Astrocyte (in vitro differentiated cells and primary cell): Measurements from ENCODE around the gene INPP5A. TPM values are rescaled to one million over a fixed set of nuclear protein-coding genes. Genes with fewer than 3 reads are reported as not detected.

ENCODE experiments used
- DNase-seq: peaks from one replicate; pipeline ENCODE4 v3.0.0-alpha.2; 2010; ENCODE audit warnings: low read depth
- FAIRE-seq: peaks from 2 replicates; lab custom pipeline; 2011; peaks lifted over from hg19 to GRCh38; lab: Jason Lieb, UNC
- H2AFZ ChIP-seq: 2 replicates; pipeline ENCODE4 v1.6.0; 2012; ENCODE audit warnings: low read depth, low read length, inconsistent platforms
- H3K27ac ChIP-seq: 2 replicates; pipeline ENCODE4 v1.5.1; 2011; ENCODE audit warnings: low read depth, low read length, inconsistent platforms
- H3K27me3 ChIP-seq: 2 replicates; pipeline ENCODE4 v1.6.0; 2011; ENCODE audit warnings: low read length, inconsistent platforms; ENCODE audit not compliant: insufficient read depth
- H3K36me3 ChIP-seq: 2 replicates; pipeline ENCODE4 v1.5.1; 2011; ENCODE audit warnings: low read length, inconsistent platforms; ENCODE audit not compliant: insufficient read depth
- H3K4me1 ChIP-seq: 2 replicates; pipeline ENCODE4 v1.5.1; 2011; ENCODE audit warnings: low read length, inconsistent platforms; ENCODE audit not compliant: insufficient read depth
- H3K4me2 ChIP-seq: 2 replicates; pipeline ENCODE4 v1.6.0; 2012; ENCODE audit warnings: low read length, inconsistent platforms
- H3K4me3 ChIP-seq: 2 replicates; pipeline ENCODE4 v1.5.1; 2011; ENCODE audit warnings: low read depth, mild to moderate bottlenecking, low read length, inconsistent platforms; ENCODE audit not compliant: insufficient read depth
- H3K79me2 ChIP-seq: 2 replicates; pipeline ENCODE4 v1.6.0; 2012; ENCODE audit warnings: mild to moderate bottlenecking, low read length, inconsistent platforms; ENCODE audit not compliant: insufficient read depth
- H3K9ac ChIP-seq: 2 replicates; pipeline ENCODE4 v1.6.0; 2012; ENCODE audit warnings: mild to moderate bottlenecking, low read length, inconsistent platforms
- H3K9me3 ChIP-seq: 2 replicates; pipeline ENCODE4 v1.5.1; 2012; ENCODE audit warnings: low read depth, mild to moderate bottlenecking, low read length, inconsistent platforms; ENCODE audit not compliant: insufficient read depth
- H4K20me1 ChIP-seq: 2 replicates; pipeline ENCODE4 v1.6.0; 2012; ENCODE audit warnings: low read length, inconsistent platforms; ENCODE audit not compliant: insufficient read depth
- H3K27ac Mint-ChIP-seq: one replicate; pipeline ENCODE4 v1.8.0; 2021; ENCODE audit warnings: mild to moderate bottlenecking, mixed read lengths; ENCODE audit not compliant: unreplicated experiment
- H3K27me3 Mint-ChIP-seq: one replicate; pipeline ENCODE4 v1.8.0; 2021; ENCODE audit warnings: low read depth, mixed read lengths; ENCODE audit not compliant: unreplicated experiment
- H3K36me3 Mint-ChIP-seq: one replicate; pipeline ENCODE4 v1.8.0; 2021; ENCODE audit warnings: low read depth, mixed read lengths; ENCODE audit not compliant: unreplicated experiment
- H3K4me1 Mint-ChIP-seq: one replicate; pipeline ENCODE4 v1.8.0; 2021; ENCODE audit warnings: low read depth, mixed read lengths; ENCODE audit not compliant: unreplicated experiment
- H3K4me3 Mint-ChIP-seq: one replicate; pipeline ENCODE4 v1.8.0; 2021; ENCODE audit warnings: mild to moderate bottlenecking, moderate library complexity, mixed read lengths; ENCODE audit not compliant: unreplicated experiment
- H3K9me3 Mint-ChIP-seq: one replicate; pipeline ENCODE4 v1.8.0; 2021; ENCODE audit warnings: mild to moderate bottlenecking, mixed read lengths; ENCODE audit not compliant: unreplicated experiment
- CTCF ChIP-seq: IDR thresholded peaks from 2 replicates; pipeline ENCODE4 v1.5.1; 2011; ENCODE audit warnings: low read depth, mild to moderate bottlenecking, inconsistent platforms, low read length, moderate library complexity; ENCODE audit not compliant: insufficient read depth
- EZH2 ChIP-seq: IDR thresholded peaks from 2 replicates; pipeline ENCODE4 v1.6.1; 2012; ENCODE audit warnings: mild to moderate bottlenecking, low read length, inconsistent platforms; ENCODE audit not compliant: insufficient read depth
- total RNA-seq: library from RNA; stranded (reverse); gene quantifications from 2 replicates; pipeline ENCODE4 v1.2.1, GENCODE V29; 2021

INPP5A gene
- total RNA-seq, 1 donor from 2014 or later: 39.1 TPM

DNA sequence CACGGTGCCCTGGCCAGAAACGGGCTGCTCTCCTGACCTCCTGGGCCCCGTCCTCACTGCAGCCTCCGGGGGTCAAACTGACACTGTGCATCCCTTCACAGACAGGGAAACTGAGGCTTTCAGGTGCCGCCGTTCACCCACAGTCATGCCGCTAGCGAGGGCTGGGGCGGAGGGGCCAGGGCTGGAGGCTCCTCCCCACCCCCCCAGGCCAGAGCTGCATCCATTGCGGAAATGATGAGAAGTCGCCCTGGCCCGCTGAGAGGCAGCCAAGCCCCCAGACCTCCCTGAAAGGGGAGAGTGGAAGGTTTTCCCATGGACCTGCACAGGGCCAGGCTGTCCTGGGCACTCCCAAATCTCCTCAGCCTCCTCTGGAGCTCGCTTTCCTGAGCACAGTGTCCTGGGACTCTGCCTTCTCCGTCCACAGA, 16.5 kb upstream of the INPP5A start:
- no peak overlapping the region for H3K4me3 Mint-ChIP-seq
- no peak overlapping the region for H3K27ac Mint-ChIP-seq
- DNase-seq (no peak), FAIRE-seq (no peak)
- peaks cover 2% of the 10 kb centered on the region for H3K36me3 Mint-ChIP-seq
- H4K20me1 ChIP-seq: no peaks in the 10 kb centered on the region
- no peak overlapping the region for H3K27ac ChIP-seq
- no peak overlapping the region for H3K4me3 ChIP-seq
- H3K9me3 Mint-ChIP-seq: peaks cover 2% of the 10 kb centered on the region
- H3K36me3 ChIP-seq: no peaks in the 10 kb centered on the region
- H3K79me2 ChIP-seq: no peaks in the 10 kb centered on the region
- no peak overlapping the region for H3K9ac ChIP-seq
- H3K27me3 Mint-ChIP-seq: peaks cover 42% of the 10 kb centered on the region
- H3K9me3 ChIP-seq: no peaks in the 10 kb centered on the region
- H3K27me3 ChIP-seq: no peaks in the 10 kb centered on the region
- H2AFZ ChIP-seq: no peak overlapping the region
- no peak for TF ChIP-seq CTCF
- TF ChIP-seq EZH2: no peak
- peak overlapping the region; percentile 8 for H3K4me2 ChIP-seq
- H3K4me1 Mint-ChIP-seq: peaks cover 20% of the 10 kb centered on the region
- H3K4me1 ChIP-seq: peaks cover 47% of the 10 kb centered on the region

DNA sequence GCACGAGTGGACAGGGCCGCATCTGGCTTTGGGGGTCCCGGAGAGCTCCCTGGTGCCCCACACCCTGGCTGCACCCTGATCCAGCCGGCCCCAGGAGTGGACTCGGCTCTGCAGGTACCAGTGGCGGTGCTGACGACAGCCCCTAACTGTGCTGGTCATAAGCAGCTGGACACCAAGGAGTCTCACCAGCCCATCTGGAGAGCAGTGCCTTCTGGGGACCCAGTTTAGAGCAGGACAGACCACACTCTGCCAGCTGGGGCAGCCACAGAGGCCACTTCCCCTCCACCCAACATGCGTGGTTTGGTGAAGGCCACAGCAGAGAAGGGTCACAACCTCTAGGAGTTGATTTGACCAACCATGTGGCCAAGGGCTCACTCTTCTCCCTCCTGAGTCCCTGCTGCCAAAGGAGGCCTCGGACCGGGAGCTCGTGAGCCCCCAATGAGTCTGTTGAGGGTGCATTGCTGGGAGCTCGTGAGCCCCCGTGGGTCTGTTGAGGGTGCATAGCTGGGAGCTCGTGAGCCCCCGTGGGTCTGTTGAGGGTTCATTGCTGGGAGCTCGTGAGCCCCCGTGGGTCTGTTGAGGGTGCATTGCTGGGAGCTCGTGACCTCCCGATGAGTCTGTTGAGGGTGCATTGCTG, 16.0 kb upstream of the INPP5A start:
- H4K20me1 ChIP-seq: no peaks in the 10 kb centered on the region
- no peak overlapping the region for H3K9ac ChIP-seq
- no peak overlapping the region for H2AFZ ChIP-seq
- peaks cover 42% of the 10 kb centered on the region for H3K27me3 Mint-ChIP-seq
- H3K79me2 ChIP-seq: no peaks in the 10 kb centered on the region
- no peak overlapping the region for H3K27ac ChIP-seq
- no peak overlapping the region for H3K4me3 ChIP-seq
- H3K36me3 Mint-ChIP-seq: peaks cover 2% of the 10 kb centered on the region
- H3K27me3 ChIP-seq: no peaks in the 10 kb centered on the region
- H3K27ac Mint-ChIP-seq: no peak overlapping the region
- H3K4me2 ChIP-seq: no peak overlapping the region
- no peaks in the 10 kb centered on the region for H3K36me3 ChIP-seq
- H3K4me1 ChIP-seq: peaks cover 42% of the 10 kb centered on the region
- TF ChIP-seq EZH2: no peak
- no peak for TF ChIP-seq CTCF
- H3K4me1 Mint-ChIP-seq: peaks cover 18% of the 10 kb centered on the region
- no peak overlapping the region for H3K4me3 Mint-ChIP-seq
- FAIRE-seq (no peak), DNase-seq (no peak)
- H3K9me3 Mint-ChIP-seq: peaks cover 2% of the 10 kb centered on the region
- no peaks in the 10 kb centered on the region for H3K9me3 ChIP-seq

DNA sequence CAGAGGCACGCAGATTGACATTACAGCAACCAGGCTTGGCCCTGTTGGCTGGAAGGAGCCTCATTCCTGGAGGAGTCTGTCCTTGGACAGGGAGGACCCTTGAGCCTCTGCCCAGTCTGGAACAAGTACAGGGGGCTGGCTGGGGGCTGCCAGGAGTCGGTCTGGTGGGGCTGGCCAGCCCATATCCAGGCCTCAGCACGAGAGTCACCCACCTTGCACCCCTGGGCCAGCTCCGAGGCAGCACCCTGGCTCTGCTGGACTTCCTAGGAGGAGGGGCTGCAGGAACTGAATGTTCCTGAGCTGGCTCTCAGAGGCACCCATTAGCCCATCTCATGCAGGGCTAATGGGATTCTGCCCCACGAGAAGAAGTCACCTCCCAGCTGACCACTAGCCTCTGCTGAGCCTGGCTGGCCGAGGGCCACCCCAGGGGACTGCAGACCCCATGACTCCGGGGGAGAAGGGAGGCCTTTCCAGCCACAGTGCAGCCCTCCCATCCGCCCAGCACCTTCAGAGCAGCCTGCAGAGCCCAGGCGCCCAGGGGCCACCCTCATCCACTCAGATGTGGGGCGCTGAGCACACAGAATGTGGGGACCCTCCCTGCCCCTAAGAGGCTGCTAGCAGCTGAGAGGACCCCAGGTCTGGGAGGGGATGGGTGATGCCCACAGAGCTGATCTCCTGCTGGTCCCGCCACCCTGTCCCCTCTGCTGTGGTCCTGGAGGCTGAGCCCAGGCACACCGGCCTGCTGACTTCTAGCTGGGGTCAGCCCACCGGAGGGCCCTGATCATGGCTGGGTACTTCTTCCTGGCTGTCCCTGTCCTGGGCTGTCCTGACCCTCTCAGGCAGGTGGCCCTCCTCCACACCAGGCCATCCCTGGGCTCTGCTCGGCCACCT, 14.8 kb upstream of the INPP5A start:
- Histone ChIP-seq H3K4me1 (peaks cover 35% of the 10 kb centered on the region), H2AFZ (no peak overlapping the region), H3K4me3 (no peak overlapping the region), H3K9ac (no peak overlapping the region), H3K4me2 (no peak overlapping the region), H3K36me3 (no peaks in the 10 kb centered on the region), H3K27ac (no peak overlapping the region), H4K20me1 (no peaks in the 10 kb centered on the region), H3K9me3 (no peaks in the 10 kb centered on the region), H3K79me2 (no peaks in the 10 kb centered on the region), H3K27me3 (no peaks in the 10 kb centered on the region)
- Mint-ChIP-seq H3K4me3 (no peak overlapping the region), H3K27ac (no peak overlapping the region), H3K4me1 (peaks cover 14% of the 10 kb centered on the region), H3K27me3 (peaks cover 42% of the 10 kb centered on the region), H3K36me3 (peaks cover 2% of the 10 kb centered on the region), H3K9me3 (peaks cover 2% of the 10 kb centered on the region)
- no peak for DNase-seq
- TF ChIP-seq CTCF (no peak), EZH2 (no peak)
- no peak for FAIRE-seq
